BE2C (cell line): ENCODE results near the gene CD300E.

Source experiments
- DNase-seq: peaks from one replicate; pipeline ENCODE4 v3.0.0-alpha.2; 2020
- H3K27me3 ChIP-seq: fragments of 250-450 bp; sonication (Bioruptor Pico); 2 replicates; pipeline ENCODE4 v1.5.1; 2020; ENCODE audit warnings: mild to moderate bottlenecking
- H3K36me3 ChIP-seq: fragments of 250-450 bp; sonication (Bioruptor Pico); 2 replicates; pipeline ENCODE4 v1.5.1; 2020; ENCODE audit warnings: mild to moderate bottlenecking
- H3K4me1 ChIP-seq: fragments of 250-450 bp; sonication (Bioruptor Pico); 2 replicates; pipeline ENCODE4 v1.5.1; 2020
- H3K4me3 ChIP-seq: 2 replicates; pipeline ENCODE4 v1.5.1; 2011; ENCODE audit warnings: low read depth, low read length
- H3K9me3 ChIP-seq: fragments of 250-450 bp; sonication (Bioruptor Pico); 2 replicates; pipeline ENCODE4 v1.5.1; 2020
- CTCF ChIP-seq: IDR thresholded peaks from 2 replicates; pipeline ENCODE4 v1.5.1; 2012; ENCODE audit warnings: mild to moderate bottlenecking, low read depth, low read length

The CD300E gene

DNA sequence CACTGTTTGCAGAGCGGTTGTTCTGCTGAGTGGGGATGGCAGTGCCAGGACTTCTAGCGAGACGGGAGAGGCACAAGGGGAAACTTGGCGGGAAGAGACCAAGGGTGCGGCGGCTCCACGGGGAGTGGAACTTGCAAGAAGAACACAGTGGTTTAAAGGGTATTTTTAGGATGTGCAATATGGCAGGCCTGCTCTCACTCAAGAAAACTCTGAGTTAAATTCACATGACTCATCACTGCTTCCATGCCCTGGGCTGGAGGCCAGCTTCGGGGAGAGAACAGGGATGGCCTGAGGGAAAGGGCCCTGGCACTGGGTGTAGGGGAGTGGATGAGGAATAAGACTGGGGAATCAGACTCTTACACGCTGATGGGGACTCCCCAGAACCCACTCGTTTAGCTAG lies 18.2 kb downstream of the CD300E start:
- DNase-seq, result peak; percentile 60
- Histone ChIP-seq H3K27me3 (no peaks in the 10 kb centered on the region; the same call in 1 of the 2 replicates), H3K4me3 (no peak overlapping the region), H3K9me3 (no peaks in the 10 kb centered on the region), H3K36me3 (no peaks in the 10 kb centered on the region), H3K4me1 (no peaks in the 10 kb centered on the region; the same call in 1 of the 2 replicates)
- no peak for TF ChIP-seq CTCF

DNA sequence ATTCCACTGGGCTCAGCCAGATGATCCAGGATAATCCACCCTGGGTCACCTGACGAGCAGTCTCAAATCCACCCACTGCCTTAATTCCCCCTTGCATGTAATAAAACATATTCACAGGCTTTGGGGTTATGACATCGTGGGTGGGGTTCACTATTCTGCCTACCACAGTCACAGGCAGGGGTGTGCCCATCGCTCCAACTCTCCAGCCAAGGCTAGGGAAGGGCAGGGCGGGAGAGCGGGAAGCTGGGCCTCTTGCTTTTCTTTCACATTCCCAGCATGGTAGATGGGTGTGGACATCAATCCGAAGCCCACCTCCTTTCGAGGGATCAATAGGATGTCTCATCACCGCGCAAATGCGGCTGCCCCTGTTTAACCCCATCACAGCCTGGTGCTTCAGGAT lies 18.8 kb downstream of the CD300E start:
- H3K27me3 ChIP-seq, result no peaks in the 10 kb centered on the region
- TF ChIP-seq CTCF, result no peak
- H3K4me1 ChIP-seq, result no peaks in the 10 kb centered on the region; the same call in 1 of the 2 replicates
- no peaks in the 10 kb centered on the region for H3K36me3 ChIP-seq
- H3K4me3 ChIP-seq, result no peak overlapping the region
- H3K9me3 ChIP-seq, result no peaks in the 10 kb centered on the region
- no peak for DNase-seq

GRCh38 chr17:74604200-74604599 lies 19.3 kb downstream of the CD300E start:
- TF ChIP-seq CTCF, result no peak
- H3K9me3 ChIP-seq, result no peaks in the 10 kb centered on the region
- H3K27me3 ChIP-seq, result no peaks in the 10 kb centered on the region
- no peaks in the 10 kb centered on the region for H3K36me3 ChIP-seq
- no peak overlapping the region for H3K4me3 ChIP-seq
- no peaks in the 10 kb centered on the region; the same call in 1 of the 2 replicates for H3K4me1 ChIP-seq
- DNase-seq, result no peak

- H3K9me3 ChIP-seq, result no peaks in the 10 kb centered on the region
- no peak overlapping the region for H3K4me3 ChIP-seq
- no peak for DNase-seq
- H3K36me3 ChIP-seq, result no peaks in the 10 kb centered on the region
- no peaks in the 10 kb centered on the region for H3K27me3 ChIP-seq
- no peaks in the 10 kb centered on the region; the same call in 1 of the 2 replicates for H3K4me1 ChIP-seq
- TF ChIP-seq CTCF, result no peak
Observed at GRCh38 chr17:74603746-74604145, 19.8 kb downstream of the CD300E start.

DNA sequence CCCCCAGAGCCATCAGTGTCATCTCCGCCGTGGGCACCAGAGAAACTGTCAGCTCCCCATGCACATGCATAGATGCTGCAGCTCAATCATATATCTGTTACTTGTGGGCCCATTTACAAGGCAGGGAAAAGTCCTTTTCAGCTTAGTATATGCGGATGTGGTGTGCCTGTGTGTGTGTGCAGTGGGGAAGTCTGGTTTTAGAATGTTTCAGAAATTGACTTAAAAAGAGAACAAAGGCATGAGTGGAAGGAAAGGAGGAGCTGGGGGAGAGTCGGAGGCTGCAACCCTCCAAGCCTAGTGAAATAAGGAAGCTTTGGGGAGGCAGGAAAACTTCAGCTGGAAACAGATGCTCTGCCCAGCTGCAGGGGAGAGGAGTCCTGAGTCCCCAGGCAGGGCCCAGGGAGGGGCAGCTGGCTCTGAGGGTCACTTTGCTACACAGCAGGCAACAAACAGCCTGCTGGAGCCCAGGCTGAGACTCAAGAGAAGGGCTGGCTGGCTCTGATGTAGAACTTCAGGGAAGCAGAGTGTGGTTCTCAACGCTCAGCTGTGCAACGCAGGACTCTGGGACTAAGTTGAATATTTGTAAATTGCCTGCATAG lies 20.4 kb downstream of the CD300E start:
- no peak for TF ChIP-seq CTCF
- Histone ChIP-seq H3K27me3 (no peaks in the 10 kb centered on the region), H3K4me3 (no peak overlapping the region), H3K9me3 (no peaks in the 10 kb centered on the region), H3K4me1 (no peaks in the 10 kb centered on the region; the same call in 1 of the 2 replicates), H3K36me3 (no peaks in the 10 kb centered on the region)
- DNase-seq, result no peak

DNA sequence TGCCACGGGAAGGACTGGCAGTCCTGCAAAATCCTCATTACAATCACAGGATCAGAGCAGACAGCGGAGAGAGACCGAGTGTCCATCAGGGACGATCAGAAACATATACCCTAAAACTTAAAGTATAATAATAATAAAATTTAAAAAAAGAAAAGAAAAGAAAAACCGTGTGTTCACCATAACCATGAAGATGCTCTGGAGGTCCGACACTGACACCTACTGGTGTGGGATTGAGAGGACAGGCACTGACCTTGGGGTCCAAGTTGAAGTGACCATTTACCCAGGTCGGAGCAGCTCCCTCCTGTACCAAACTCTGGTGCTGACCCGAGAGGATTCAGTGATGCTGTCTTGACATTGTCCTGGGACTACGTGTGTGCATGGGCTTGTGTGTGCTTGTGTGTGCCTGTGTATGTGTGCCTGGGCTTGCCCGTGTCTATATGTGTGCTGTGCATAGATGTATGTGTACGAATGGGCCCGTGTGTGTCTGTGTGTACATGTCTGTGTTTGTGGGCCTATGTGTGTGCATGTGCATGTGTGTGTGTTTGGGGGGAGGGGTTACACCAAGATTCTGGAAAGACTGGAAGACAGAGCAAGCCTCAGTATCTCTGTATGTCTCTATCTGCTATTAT lies 21.5 kb downstream of the CD300E start:
- no peaks in the 10 kb centered on the region for H3K27me3 ChIP-seq
- no peaks in the 10 kb centered on the region; the same call in 1 of the 2 replicates for H3K4me1 ChIP-seq
- H3K9me3 ChIP-seq, result no peaks in the 10 kb centered on the region
- H3K4me3 ChIP-seq, result no peak overlapping the region
- peak; percentile 55 for DNase-seq
- no peaks in the 10 kb centered on the region for H3K36me3 ChIP-seq
- TF ChIP-seq CTCF, result peak; percentile 77
